GM12878 (cell line): ENCODE results near the gene TYW5. TPM values are rescaled to one million over a fixed set of nuclear protein-coding genes. Genes with fewer than 3 reads are reported as not detected.

Experiments
- ATAC-seq: fragments of 200-7000 bp; cut with Tn5 transposase; 3 replicates; pipeline ENCODE4 v1.9.1; 2020; ENCODE audit warnings: mild to moderate bottlenecking, moderate library complexity
- BruUV-seq: library from RNA; stranded (reverse); fragments of 400-500 nt; replicated peaks from 2 replicates; lab custom pipeline; 2021; lab: Mats Ljungman, UMichigan
- CTCF ChIA-PET: fragments of 300-600 bp; sonication (Branson Sonifier 250); formaldehyde crosslinking; extraction: SDS; loops from one replicate; lab custom pipeline; 2021; ENCODE audit warnings: inconsistent platforms; lab: Yijun Ruan, JAX
- POLR2A ChIA-PET: fragments of 350-600 bp; formaldehyde crosslinking; extraction: SDS; loops from one replicate; lab custom pipeline; 2021; ENCODE audit warnings: inconsistent platforms; lab: Charles Lee
- RAD21 ChIA-PET: fragments of 300-600 bp; sonication (Branson Sonifier 250); formaldehyde crosslinking; loops from one replicate; lab custom pipeline; 2023; ENCODE audit warnings: antibody characterized with exemption; ENCODE audit not compliant: unreplicated experiment; lab: Charles Lee
- SMC1A ChIA-PET: fragments of 300-600 bp; sonication (Branson Sonifier 250); formaldehyde crosslinking; loops from one replicate; lab custom pipeline; 2023; ENCODE audit not compliant: unreplicated experiment, uncharacterized antibody; lab: Charles Lee
- DNase-seq: peaks from one replicate; pipeline ENCODE4 v3.0.0-alpha.2; 2011; ENCODE audit warnings: low read depth, low spot score
- FAIRE-seq: peaks from 3 replicates; lab custom pipeline; 2011; peaks lifted over from hg19 to GRCh38; lab: Jason Lieb, UNC
- H2AFZ ChIP-seq: 2 replicates; pipeline ENCODE4 v1.6.0; 2011; ENCODE audit warnings: low read depth, low read length, control low read depth; ENCODE audit not compliant: control insufficient read depth
- H3K27ac ChIP-seq: 2 replicates; pipeline ENCODE4 v1.5.1; 2011; ENCODE audit warnings: control low read depth; ENCODE audit not compliant: control insufficient read depth, insufficient read depth
- H3K27me3 ChIP-seq, 2 experiments: replicated peaks in 1 of 2; 2 replicates each; pipeline versions ENCODE4 v1.6.0 to v1.6.1; 2011; ENCODE audit warnings: low read length in 1 of 2; ENCODE audit not compliant: control insufficient read depth in 2 of 2, insufficient read depth in 2 of 2
- H3K36me3 ChIP-seq, 2 experiments: 2 replicates each; pipeline ENCODE4 v1.5.1; 2011; ENCODE audit warnings: low read length in 1 of 2; ENCODE audit not compliant: control insufficient read depth in 2 of 2, insufficient read depth in 2 of 2
- H3K4me1 ChIP-seq: 2 replicates; pipeline ENCODE4 v1.6.1; 2011; ENCODE audit warnings: mild to moderate bottlenecking, low read length, moderate library complexity, mixed read lengths; ENCODE audit not compliant: control insufficient read depth, insufficient read depth
- H3K4me2 ChIP-seq: 2 replicates; pipeline ENCODE4 v1.6.0; 2011; ENCODE audit warnings: control low read depth; ENCODE audit not compliant: control insufficient read depth, insufficient read depth
- H3K4me3 ChIP-seq: fragments of 200-600 bp; sonication (generic); 2 replicates; pipeline ENCODE4 v1.5.1; 2016
- H3K79me2 ChIP-seq: 2 replicates; pipeline ENCODE4 v1.6.0; 2011; ENCODE audit warnings: low read length; ENCODE audit not compliant: control insufficient read depth, insufficient read depth
- H3K9ac ChIP-seq: 2 replicates; pipeline ENCODE4 v1.8.0; 2011; ENCODE audit warnings: low read length, control low read depth, mixed read lengths; ENCODE audit not compliant: control insufficient read depth, insufficient read depth
- H3K9me3 ChIP-seq: replicated peaks from 3 replicates; pipeline ENCODE4 v1.5.1; 2011; ENCODE audit warnings: mild to moderate bottlenecking, low read length; ENCODE audit not compliant: control insufficient read depth, insufficient read depth
- H4K20me1 ChIP-seq: 2 replicates; pipeline ENCODE4 v1.6.0; 2011; ENCODE audit not compliant: control insufficient read depth, insufficient read depth
- ATF3 ChIP-seq: IDR thresholded peaks from 2 replicates; pipeline ENCODE4 v1.6.1; 2011; ENCODE audit warnings: low read depth, mild to moderate bottlenecking, low read length, moderate library complexity, borderline replicate concordance; ENCODE audit errors: extremely low read depth
- CBX5 ChIP-seq: sonication (generic); IDR thresholded peaks from 2 replicates; pipeline ENCODE4 v1.6.1; 2016; ENCODE audit warnings: low read depth, moderate library complexity, mild to moderate bottlenecking, inconsistent platforms
- CHD1 ChIP-seq: IDR thresholded peaks from 2 replicates; pipeline ENCODE4 v1.6.1; 2012; ENCODE audit warnings: low read depth, low read length, improper control_type of control experiment
- CREB1 ChIP-seq: IDR thresholded peaks from 2 replicates; pipeline ENCODE4 v1.6.1; 2012; ENCODE audit warnings: low read depth, mild to moderate bottlenecking, inconsistent platforms
- E2F4 ChIP-seq: IDR thresholded peaks from 2 replicates; pipeline ENCODE4 v1.6.1; 2012; ENCODE audit warnings: low read depth, low read length, improper control_type of control experiment
- EGR1 ChIP-seq, 2 experiments: IDR thresholded peaks; 1 replicate in 1 of 2; 2 replicates in 1 of 2; pipeline ENCODE4 v1.6.1; 2011 to 2012; ENCODE audit warnings: low read depth in 2 of 2, low read length in 2 of 2, borderline replicate concordance in 1 of 2, mild to moderate bottlenecking in 1 of 2, moderate library complexity in 1 of 2
- FOXK2 ChIP-seq: fragments of 450-650 bp; IDR thresholded peaks from 2 replicates; pipeline ENCODE4 v1.6.1; 2017; ENCODE audit warnings: mild to moderate bottlenecking, moderate library complexity
- FOXM1 ChIP-seq: IDR thresholded peaks from 2 replicates; pipeline ENCODE4 v1.6.1; 2012; ENCODE audit warnings: low read depth, mild to moderate bottlenecking, inconsistent platforms, low read length, moderate library complexity
- IKZF2 ChIP-seq, 2 experiments: fragments of 450-650 bp; IDR thresholded peaks; 2 replicates each; pipeline ENCODE4 v1.6.1; 2017; ENCODE audit warnings: mild to moderate bottlenecking in 2 of 2, moderate library complexity in 2 of 2
- KAT2A ChIP-seq: conservative IDR thresholded peaks from 2 replicates; pipeline ENCODE4 v1.6.1; 2011; ENCODE audit warnings: low read depth, low read length; ENCODE audit not compliant: control insufficient read depth
- MYC ChIP-seq: IDR thresholded peaks from 2 replicates; pipeline ENCODE4 v1.6.1; 2011; ENCODE audit warnings: mild to moderate bottlenecking, low read length, moderate library complexity, inconsistent platforms; ENCODE audit not compliant: insufficient read depth, insufficient replicate concordance, insufficient read length, severe bottlenecking
- RAD21 ChIP-seq: IDR thresholded peaks from 2 replicates; pipeline ENCODE4 v1.6.1; 2011; ENCODE audit warnings: mild to moderate bottlenecking, low read depth, low read length, moderate library complexity; ENCODE audit not compliant: insufficient read depth
- SREBF1 ChIP-seq: IDR thresholded peaks from 2 replicates; pipeline ENCODE4 v1.6.1; 2012; ENCODE audit warnings: mild to moderate bottlenecking, low read length
- SRF ChIP-seq, 2 experiments: IDR thresholded peaks; 2 replicates each; pipeline ENCODE4 v1.6.1; 2011; ENCODE audit warnings: low read depth in 2 of 2, low read length in 2 of 2, mild to moderate bottlenecking in 1 of 2, moderate library complexity in 1 of 2
- TARDBP ChIP-seq: IDR thresholded peaks from 2 replicates; pipeline ENCODE4 v1.6.1; 2016; ENCODE audit warnings: borderline replicate concordance
- TBL1XR1 ChIP-seq: IDR thresholded peaks from 2 replicates; pipeline ENCODE4 v1.6.1; 2012; ENCODE audit warnings: low read depth, low read length, improper control_type of control experiment
- WGBS: methylation state at CpG from one replicate; pipeline ENCODE4 v1.1.6; 2016; ENCODE audit warnings: low lambda C conversion rate; ENCODE audit not compliant: insufficient replicate concordance, insufficient coverage; ENCODE audit errors: missing lambda C conversion rate; 5-methylcytosine and 5-hydroxymethylcytosine counted together
- in situ Hi-C: fragments of 300-500 bp; cut with MboI; formaldehyde crosslinking; loops from 9 replicates; pipeline ENCODE4 v1.14.3; 2018; ENCODE audit warnings: mixed read lengths
- intact Hi-C: fragments of 100-400 bp; cut with micrococcal nuclease; formaldehyde crosslinking; loops from one replicate; pipeline ENCODE4 v1.14.2; 2022; ENCODE audit not compliant: unreplicated experiment
- polyA plus RNA-seq, 11 experiments: library from polyadenylated mRNA; depleted of rRNA in 4 of 11; unstranded in 6 of 11; stranded (reverse) in 5 of 11; fragments of >200 nt; fragmentation: Nextera tagmentation in 4 of 11; fragmentation: Illumina TruSeq in 1 of 11; extraction: Ambion mirVana in 4 of 11; extraction: Trizol in 1 of 11; gene quantifications; 1 replicate in 1 of 11; 2 replicates in 10 of 11; pipeline versions ENCODE4 v1.2.1 to v1.2.3, GENCODE V29; 2011 to 2016; ENCODE audit warnings: inconsistent platforms in 2 of 11, missing spikeins in 2 of 11, low read depth in 1 of 11
- total RNA-seq, 4 experiments: library from RNA; depleted of rRNA in 3 of 4; stranded (reverse); fragments of >200 nt in 3 of 4; fragmentation: Illumina TruSeq in 1 of 4; extraction: Trizol in 1 of 4; gene quantifications; 2 replicates each; pipeline versions ENCODE4 v1.2.1 to v1.2.3, GENCODE V29; 2013 to 2021
- TF ChIP-seq, protein P1 (sequence below), 3 experiments: IDR thresholded peaks in 2 of 3; conservative IDR thresholded peaks in 1 of 3; 2 replicates each; pipeline ENCODE4 v1.5.1; 2011; ENCODE audit warnings: low read depth in 3 of 3, low read length in 3 of 3, mild to moderate bottlenecking in 3 of 3, control low read depth in 2 of 3, moderate library complexity in 2 of 3, inconsistent platforms in 1 of 3, mixed read lengths in 1 of 3; ENCODE audit not compliant: control insufficient read depth in 2 of 3, insufficient read depth in 1 of 3; ENCODE audit errors: extremely low read depth in 1 of 3

The TYW5 gene
- total and polyA plus RNA-seq, 10 of the 15 experiments (the other 5 are each of a cell fraction or from before 2014, with no cell fraction given) = 4.6 to 11.8 (median 7.4) TPM

DNA sequence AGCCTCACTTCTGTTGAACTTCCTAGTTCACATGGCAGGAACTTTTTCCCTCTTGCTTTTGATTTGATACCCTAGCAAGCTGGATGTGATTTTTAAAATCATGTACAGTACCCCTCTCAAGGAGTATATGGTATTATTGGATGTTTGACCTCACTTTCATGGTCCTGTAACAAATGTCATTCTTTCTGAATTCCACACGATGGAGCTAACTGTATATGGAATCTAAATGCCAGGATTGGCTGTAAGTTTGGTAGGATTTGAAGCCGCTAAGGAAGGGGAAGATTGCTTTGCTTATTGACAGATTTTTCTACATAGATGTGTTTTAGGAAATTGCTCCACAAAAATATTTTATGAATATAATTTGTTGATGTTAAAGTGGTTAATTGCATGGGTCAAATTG is 18.4 kb upstream of the TYW5 start:
- in situ Hi-C loops = loop anchor here (10.0 kb wide), 1 partner anchor 731 kb away; no protein-coding TSS in a partner anchor
- Histone ChIP-seq H3K79me2 (no peaks in the 10 kb centered on the region), H3K36me3 (no peaks in the 10 kb centered on the region), H2AFZ (no peak overlapping the region), H3K9ac (no peak overlapping the region), H3K9me3 (no peaks in the 10 kb centered on the region), H3K4me2 (no peak overlapping the region), H3K27me3 (no peaks in the 10 kb centered on the region), H3K27ac (no peak overlapping the region), H3K4me1 (0 out of 2 replicates have a peak, but pooled peaks cover 3% of the 10 kb centered on the region), H4K20me1 (no peaks in the 10 kb centered on the region), H3K4me3 (no peak overlapping the region)
- ATAC-seq (no peak), FAIRE-seq (no peak), DNase-seq (no peak)
- no TSS peak for BruUV-seq
- intact Hi-C loops = no loop called here
- SMC1A ChIA-PET = interaction anchor here (1.0 kb wide), 2 partner anchors 510 to 730 kb away, joined by 3 to 4 read pairs; no protein-coding TSS in a partner anchor
- TF ChIP-seq TARDBP = no peak
- TF ChIP-seq RAD21 = peak; percentile 63
- no peak for TF ChIP-seq FOXK2
- TF ChIP-seq EGR1 (IDR thresholded peaks at IDR 0.05; ENCODE audit: borderline replicate concordance in 1 of 2, low read depth in 2 of 2, low read length in 2 of 2) = no peak
- TF ChIP-seq E2F4 = no peak
- TF ChIP-seq TBL1XR1 = no peak
- TF ChIP-seq ATF3 = no peak
- TF ChIP-seq CREB1 = no peak
- no peak for TF ChIP-seq KAT2A
- no peak for TF ChIP-seq SREBF1
- TF ChIP-seq, protein P1, sequence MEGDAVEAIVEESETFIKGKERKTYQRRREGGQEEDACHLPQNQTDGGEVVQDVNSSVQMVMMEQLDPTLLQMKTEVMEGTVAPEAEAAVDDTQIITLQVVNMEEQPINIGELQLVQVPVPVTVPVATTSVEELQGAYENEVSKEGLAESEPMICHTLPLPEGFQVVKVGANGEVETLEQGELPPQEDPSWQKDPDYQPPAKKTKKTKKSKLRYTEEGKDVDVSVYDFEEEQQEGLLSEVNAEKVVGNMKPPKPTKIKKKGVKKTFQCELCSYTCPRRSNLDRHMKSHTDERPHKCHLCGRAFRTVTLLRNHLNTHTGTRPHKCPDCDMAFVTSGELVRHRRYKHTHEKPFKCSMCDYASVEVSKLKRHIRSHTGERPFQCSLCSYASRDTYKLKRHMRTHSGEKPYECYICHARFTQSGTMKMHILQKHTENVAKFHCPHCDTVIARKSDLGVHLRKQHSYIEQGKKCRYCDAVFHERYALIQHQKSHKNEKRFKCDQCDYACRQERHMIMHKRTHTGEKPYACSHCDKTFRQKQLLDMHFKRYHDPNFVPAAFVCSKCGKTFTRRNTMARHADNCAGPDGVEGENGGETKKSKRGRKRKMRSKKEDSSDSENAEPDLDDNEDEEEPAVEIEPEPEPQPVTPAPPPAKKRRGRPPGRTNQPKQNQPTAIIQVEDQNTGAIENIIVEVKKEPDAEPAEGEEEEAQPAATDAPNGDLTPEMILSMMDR (IDR thresholded peaks at IDR 0.05 in 2 of 3, conservative IDR thresholded peaks at IDR 0.05 in 1 of 3; ENCODE audit: control insufficient read depth in 2 of 3, extremely low read depth in 1 of 3, insufficient read depth in 1 of 3, low read depth in 3 of 3, low read length in 3 of 3) = peak; percentile 18 to 38 (median 37); a peak in 4 of 6 replicates
- TF ChIP-seq FOXM1 = no peak
- TF ChIP-seq CBX5 = no peak
- no peak for TF ChIP-seq IKZF2 (IDR thresholded peaks at IDR 0.05)
- TF ChIP-seq SRF (IDR thresholded peaks at IDR 0.05; ENCODE audit: low read depth in 2 of 2, low read length in 2 of 2) = no peak
- no peak for TF ChIP-seq MYC
- no peak for TF ChIP-seq CHD1
- CTCF ChIA-PET = interaction anchor here (0.8 to 5.1 kb wide), 5 partner anchors 11 to 729 kb away, joined by 3 to 41 read pairs (median 3); no protein-coding TSS in a partner anchor
- POLR2A ChIA-PET = no interaction called here
- WGBS = 50% methylated on average over 2 of the region's 2 CpGs
- RAD21 ChIA-PET = interaction anchor here (1.2 to 1.4 kb wide), 2 partner anchors 12 to 510 kb away, joined by 3 to 7 read pairs; no protein-coding TSS in a partner anchor
